Tibial nerve (tissue), 4 donors: ENCODE data around the gene CHSY3.

Source experiments
- CTCF ChIP-seq, 5 experiments: fragments of 200-600 bp in 3 of 5; fragments of 450-650 bp in 2 of 5; sonication (generic) in 3 of 5; IDR thresholded peaks; one replicate each; pipeline ENCODE4 v1.5.1; 2016 to 2019; ENCODE audit warnings: antibody characterized with exemption in 5 of 5, mild to moderate bottlenecking in 3 of 5, moderate library complexity in 2 of 5
- EP300 ChIP-seq, 2 donors: sonication (generic); formaldehyde crosslinking; IDR thresholded peaks; one replicate each; pipeline ENCODE4 v1.6.1; 2017; ENCODE audit warnings: antibody characterized with exemption in 2 of 2, mild to moderate bottlenecking in 1 of 2
- POLR2A ChIP-seq, 2 donors: fragments of 450-650 bp; IDR thresholded peaks; one replicate each; pipeline ENCODE4 v1.6.1; 2017; ENCODE audit warnings: antibody characterized with exemption in 2 of 2, mild to moderate bottlenecking in 2 of 2, moderate library complexity in 2 of 2

DNA sequence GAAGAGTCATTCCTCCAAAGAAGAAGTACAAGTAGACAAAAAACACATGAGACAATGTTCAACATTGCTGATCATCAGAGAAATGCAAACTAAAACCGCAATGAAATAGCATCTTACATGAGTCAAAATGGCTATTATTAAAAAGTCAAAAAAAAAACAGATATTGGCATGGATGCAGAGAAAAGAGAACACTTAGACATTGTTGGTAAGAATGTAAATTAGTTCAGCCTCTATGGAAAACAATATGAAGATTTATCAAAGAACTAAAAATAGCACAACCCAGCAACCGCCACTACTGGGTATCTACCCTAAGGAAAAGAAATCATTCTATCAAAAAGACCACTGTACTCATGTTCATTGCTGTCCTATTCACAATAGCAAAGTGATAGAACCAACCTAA lies 157.5 kb downstream of the CHSY3 start:
- no peak for TF ChIP-seq CTCF (IDR thresholded peaks at IDR 0.05)
- no peak for TF ChIP-seq EP300 (IDR thresholded peaks at IDR 0.05)
- no peak for TF ChIP-seq POLR2A (IDR thresholded peaks at IDR 0.05)
